SK-N-SH (cell line): ENCODE measurements around the gene ACSF3. TPM values are rescaled to one million over a fixed set of nuclear protein-coding genes. Genes with fewer than 3 reads are reported as not detected.

Experiments
- CTCF ChIA-PET: fragments of 300-600, 350-600 bp; formaldehyde crosslinking; extraction: SDS; loops from one replicate; lab custom pipeline; 2021; lab: Yijun Ruan, JAX
- POLR2A ChIA-PET: fragments of 350-600 bp; sonication (Branson Sonifier 250); formaldehyde crosslinking; extraction: SDS; loops from one replicate; lab custom pipeline; 2020; ENCODE audit warnings: antibody characterized with exemption, inconsistent platforms; lab: Yijun Ruan, JAX
- DNase-seq: peaks from one replicate; pipeline ENCODE4 v3.0.0; 2012
- H2AFZ ChIP-seq: fragments of 200-600 bp; sonication (generic); 2 replicates; pipeline ENCODE4 v1.8.1; 2016; ENCODE audit warnings: antibody characterized with exemption, mild to moderate bottlenecking, low read depth
- H3F3A ChIP-seq: fragments of 200-600 bp; sonication (generic); replicated peaks from 2 replicates; pipeline ENCODE3; 2016; ENCODE audit warnings: antibody characterized with exemption, mild to moderate bottlenecking; ENCODE audit not compliant: insufficient read depth
- H3K27ac ChIP-seq, 2 experiments: fragments of 200-500 bp in 1 of 2; fragments of 200-600 bp in 1 of 2; sonication (Bioruptor generic) in 1 of 2; sonication (generic), shearing (Covaris generic) in 1 of 2; 2 replicates each; pipeline versions ENCODE4 v1.5.1 to v1.6.1; 2014 to 2016; ENCODE audit warnings: low read depth in 2 of 2, inconsistent platforms in 1 of 2, low read length in 1 of 2, mild to moderate bottlenecking in 1 of 2, mixed read lengths in 1 of 2
- H3K27me3 ChIP-seq: fragments of 200-600 bp; sonication (generic), shearing (Covaris generic); 2 replicates; pipeline ENCODE4 v1.6.1; 2016; ENCODE audit warnings: mixed run types; ENCODE audit not compliant: insufficient read depth
- H3K36me3 ChIP-seq, 2 experiments: fragments of 200-500 bp in 1 of 2; fragments of 200-600 bp in 1 of 2; sonication (Bioruptor generic) in 1 of 2; sonication (generic) in 1 of 2; replicated peaks in 1 of 2; 2 replicates each; pipeline versions ENCODE3 to v1.5.1; 2014 to 2016; ENCODE audit warnings: low read length in 1 of 2, mild to moderate bottlenecking in 1 of 2; ENCODE audit not compliant: insufficient read depth in 2 of 2, control insufficient read depth in 1 of 2
- H3K4me1 ChIP-seq, 2 experiments: fragments of 200-500 bp in 1 of 2; fragments of 200-600 bp in 1 of 2; sonication (Bioruptor generic) in 1 of 2; sonication (generic), shearing (Covaris generic) in 1 of 2; 2 replicates each; pipeline versions ENCODE4 v1.5.1 to v1.6.1; 2014 to 2016; ENCODE audit warnings: low read depth in 1 of 2, low read length in 1 of 2, mixed run types in 1 of 2; ENCODE audit not compliant: insufficient read depth in 2 of 2, control insufficient read depth in 1 of 2
- H3K4me2 ChIP-seq: fragments of 200-600 bp; sonication (generic), shearing (Covaris generic); 2 replicates; pipeline ENCODE4 v1.6.1; 2017; ENCODE audit warnings: mixed run types
- H3K4me3 ChIP-seq, 2 experiments: fragments of 200-500 bp in 1 of 2; fragments of 200-600 bp in 1 of 2; sonication (Bioruptor generic) in 1 of 2; sonication (generic), shearing (Covaris generic) in 1 of 2; 2 replicates each; pipeline versions ENCODE4 v1.5.1 to v1.8.1; 2014 to 2016; ENCODE audit warnings: low read depth in 2 of 2, inconsistent platforms in 1 of 2, low read length in 1 of 2, mild to moderate bottlenecking in 1 of 2, mixed read lengths in 1 of 2, moderate library complexity in 1 of 2
- H3K79me2 ChIP-seq: fragments of 200-600 bp; sonication (generic); 2 replicates; pipeline ENCODE4 v1.8.1; 2017; ENCODE audit warnings: mild to moderate bottlenecking; ENCODE audit not compliant: insufficient read depth
- H3K9ac ChIP-seq: fragments of 200-600 bp; sonication (generic); 2 replicates; pipeline ENCODE4 v1.6.1; 2017; ENCODE audit warnings: mixed run types
- H3K9me2 ChIP-seq: fragments of 200-600 bp; sonication (generic); 2 replicates; pipeline ENCODE4 v1.6.1; 2017; ENCODE audit warnings: mixed run types
- H3K9me3 ChIP-seq: fragments of 200-600 bp; sonication (generic); 2 replicates; pipeline ENCODE4 v1.6.1; 2017; ENCODE audit warnings: mixed run types, mild to moderate bottlenecking, moderate library complexity
- H4K20me1 ChIP-seq: fragments of 200-600 bp; sonication (generic); 2 replicates; pipeline ENCODE4 v1.6.1; 2017; ENCODE audit warnings: mild to moderate bottlenecking, mixed run types; ENCODE audit not compliant: insufficient read depth
- CTCF ChIP-seq: fragments of 200-600 bp; sonication (generic); IDR thresholded peaks from 2 replicates; pipeline ENCODE4 v1.6.1; 2017; ENCODE audit warnings: antibody characterized with exemption, mild to moderate bottlenecking, moderate library complexity
- ELF1 ChIP-seq: IDR thresholded peaks from 2 replicates; pipeline ENCODE4 v1.4.0; 2012
- EP300 ChIP-seq, 2 experiments: IDR thresholded peaks; 2 replicates each; pipeline versions ENCODE4 v1.4.0 to v1.6.1; 2012; ENCODE audit warnings: borderline replicate concordance in 1 of 2, low read depth in 1 of 2, low read length in 1 of 2
- FOSL2 ChIP-seq: IDR thresholded peaks from 2 replicates; pipeline ENCODE4 v1.4.0; 2012; ENCODE audit warnings: low read depth, mild to moderate bottlenecking, moderate library complexity, borderline replicate concordance
- FOXJ3 ChIP-seq: sonication (generic); formaldehyde crosslinking; IDR thresholded peaks from 2 replicates; pipeline ENCODE4 v1.5.1; 2020; ENCODE audit warnings: mild to moderate bottlenecking, missing genetic modification reagents
- MEF2A ChIP-seq: IDR thresholded peaks from 2 replicates; pipeline ENCODE4 v1.4.0; 2012; ENCODE audit warnings: low read depth, borderline replicate concordance
- PBX3 ChIP-seq: IDR thresholded peaks from 2 replicates; pipeline ENCODE4; 2012
- RFX5 ChIP-seq: IDR thresholded peaks from 2 replicates; pipeline ENCODE4 v1.6.1; 2012; ENCODE audit warnings: mild to moderate bottlenecking, improper control_type of control experiment, low read length
- USF1 ChIP-seq: IDR thresholded peaks from 2 replicates; pipeline ENCODE4 v1.4.0; 2012; ENCODE audit warnings: low read depth, borderline replicate concordance
- USF2 ChIP-seq: fragments of 150-350 bp; IDR thresholded peaks from 2 replicates; pipeline ENCODE4 v1.6.1; 2017; ENCODE audit warnings: antibody characterized with exemption, low read length, low read depth, borderline replicate concordance
- YY1 ChIP-seq: IDR thresholded peaks from 2 replicates; pipeline ENCODE4 v1.4.0; 2012; ENCODE audit warnings: low read depth, mild to moderate bottlenecking
- WGBS: methylation state at CpG from one replicate; pipeline ENCODE4 v1.1.6; 2017; ENCODE audit warnings: low lambda C conversion rate; 5-methylcytosine and 5-hydroxymethylcytosine counted together
- polyA plus RNA-seq, 3 experiments: library from polyadenylated mRNA; depleted of rRNA; stranded (reverse); fragments of >200 nt; gene quantifications; 2 replicates each; pipeline ENCODE4 v1.2.3, GENCODE V29; 2012

Gene ACSF3
- polyA plus RNA-seq, 1 of the 3 experiments (the other 2 are of a cell fraction), result 18.8 TPM

- H3K9me2 ChIP-seq, result no peaks in the 10 kb centered on the region
- H2AFZ ChIP-seq, result no peak overlapping the region
- no peak for DNase-seq
- H3F3A ChIP-seq, result no peaks in the 10 kb centered on the region
- ChIA-PET CTCF (interaction anchor here (0.7 kb wide), 1 partner anchor 59 kb away, joined by 3 read pairs; no protein-coding TSS in a partner anchor), POLR2A (interaction anchor here (0.6 kb wide), 1 partner anchor 14 kb away, joined by 3 read pairs; no protein-coding TSS in a partner anchor)
- no peak overlapping the region for H3K4me2 ChIP-seq
- WGBS, result 94% methylated on average over 6 of the region's 27 CpGs
- no peak overlapping the region for H3K9ac ChIP-seq
- no peaks in the 10 kb centered on the region for H3K79me2 ChIP-seq
- no peaks in the 10 kb centered on the region for H3K4me1 ChIP-seq
- no peaks in the 10 kb centered on the region for H3K27me3 ChIP-seq
- TF ChIP-seq PBX3, result no peak
- TF ChIP-seq MEF2A, result no peak
- no peak for TF ChIP-seq ELF1
- H3K4me3 ChIP-seq, result no peak overlapping the region
- no peaks in the 10 kb centered on the region for H3K9me3 ChIP-seq
- H3K27ac ChIP-seq, result no peak overlapping the region
- H3K36me3 ChIP-seq, result peaks cover 0 to 60% of the 10 kb centered on the region in 2 experiments
- no peaks in the 10 kb centered on the region for H4K20me1 ChIP-seq
These were observed 20.0 kb downstream of the ACSF3 start for GRCh38 chr16:89113661-89114060.

- Histone ChIP-seq H3K9me2 (no peaks in the 10 kb centered on the region), H3K36me3 (peaks cover 0 to 61% of the 10 kb centered on the region in 2 experiments), H3K4me3 (no peak overlapping the region), H3K27me3 (no peaks in the 10 kb centered on the region), H3K9ac (no peak overlapping the region), H3F3A (no peaks in the 10 kb centered on the region), H3K4me1 (no peaks in the 10 kb centered on the region), H4K20me1 (no peaks in the 10 kb centered on the region), H3K27ac (no peak overlapping the region), H3K79me2 (no peaks in the 10 kb centered on the region), H2AFZ (no peak overlapping the region), H3K9me3 (no peaks in the 10 kb centered on the region), H3K4me2 (no peak overlapping the region)
- TF ChIP-seq FOSL2 (no peak), EP300 (IDR thresholded peaks at IDR 0.05; ENCODE audit: borderline replicate concordance in 1 of 2, low read depth in 1 of 2, low read length in 1 of 2) (no peak), RFX5 (no peak), FOXJ3 (no peak), USF2 (no peak), USF1 (no peak), YY1 (no peak), CTCF (no peak)
- DNase-seq, result no peak
- WGBS, result 82% methylated on average over 12 of the region's 33 CpGs
- ChIA-PET POLR2A (interaction anchor here (0.6 kb wide), 1 partner anchor 14 kb away, joined by 3 read pairs; no protein-coding TSS in a partner anchor), CTCF (interaction anchor here (0.7 kb wide), 1 partner anchor 58 kb away, joined by 3 read pairs; no protein-coding TSS in a partner anchor)
These were observed 20.7 kb downstream of the ACSF3 start for GRCh38 chr16:89114159-89114981.
